ENCODE results near the gene UBE2I. TPM values are rescaled to one million over a fixed set of nuclear protein-coding genes. Genes with fewer than 3 reads are reported as not detected.
A peak's percentile ranks its signal among the peaks of the same experiment; 100 is the strongest.
"Not testable (repeated sequence)": the region's sequence is repeated elsewhere in the genome, so short reads cannot be mapped to it uniquely, and the experiment has no call there.

UBE2I gene
- total and polyA plus RNA-seq, 3 donors from 2014 or later = 116 to 143 (median 127) TPM

GRCh38 chr16:1293921-1294656, 15.3 kb upstream of the UBE2I start:
- no peak overlapping the region for H3K4me3 ChIP-seq
- H3K9me3 ChIP-seq = no peaks in the 10 kb centered on the region
- peak overlapping the region in 1 of 2 donors; percentile 48 for H3K27ac ChIP-seq
- no peaks in the 10 kb centered on the region for H3K27me3 ChIP-seq
- TF ChIP-seq, protein P1, sequence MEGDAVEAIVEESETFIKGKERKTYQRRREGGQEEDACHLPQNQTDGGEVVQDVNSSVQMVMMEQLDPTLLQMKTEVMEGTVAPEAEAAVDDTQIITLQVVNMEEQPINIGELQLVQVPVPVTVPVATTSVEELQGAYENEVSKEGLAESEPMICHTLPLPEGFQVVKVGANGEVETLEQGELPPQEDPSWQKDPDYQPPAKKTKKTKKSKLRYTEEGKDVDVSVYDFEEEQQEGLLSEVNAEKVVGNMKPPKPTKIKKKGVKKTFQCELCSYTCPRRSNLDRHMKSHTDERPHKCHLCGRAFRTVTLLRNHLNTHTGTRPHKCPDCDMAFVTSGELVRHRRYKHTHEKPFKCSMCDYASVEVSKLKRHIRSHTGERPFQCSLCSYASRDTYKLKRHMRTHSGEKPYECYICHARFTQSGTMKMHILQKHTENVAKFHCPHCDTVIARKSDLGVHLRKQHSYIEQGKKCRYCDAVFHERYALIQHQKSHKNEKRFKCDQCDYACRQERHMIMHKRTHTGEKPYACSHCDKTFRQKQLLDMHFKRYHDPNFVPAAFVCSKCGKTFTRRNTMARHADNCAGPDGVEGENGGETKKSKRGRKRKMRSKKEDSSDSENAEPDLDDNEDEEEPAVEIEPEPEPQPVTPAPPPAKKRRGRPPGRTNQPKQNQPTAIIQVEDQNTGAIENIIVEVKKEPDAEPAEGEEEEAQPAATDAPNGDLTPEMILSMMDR (IDR thresholded peaks at IDR 0.05) = no peak
- TF ChIP-seq POLR2A (IDR thresholded peaks at IDR 0.05) = no peak
- H3K36me3 ChIP-seq (ENCODE audit: low read depth, missing control alignments) = no peaks in the 10 kb centered on the region
- DNase-seq = no peak
- H3K4me1 ChIP-seq = peaks cover 3% of the 10 kb centered on the region
- intact Hi-C loops (cut with DNase I; ENCODE audit: low total_unique reads) = no loop called here
- 49 to 61% methylated on average over 11 of the region's 11 CpGs for WGBS, 2 donors

DNA sequence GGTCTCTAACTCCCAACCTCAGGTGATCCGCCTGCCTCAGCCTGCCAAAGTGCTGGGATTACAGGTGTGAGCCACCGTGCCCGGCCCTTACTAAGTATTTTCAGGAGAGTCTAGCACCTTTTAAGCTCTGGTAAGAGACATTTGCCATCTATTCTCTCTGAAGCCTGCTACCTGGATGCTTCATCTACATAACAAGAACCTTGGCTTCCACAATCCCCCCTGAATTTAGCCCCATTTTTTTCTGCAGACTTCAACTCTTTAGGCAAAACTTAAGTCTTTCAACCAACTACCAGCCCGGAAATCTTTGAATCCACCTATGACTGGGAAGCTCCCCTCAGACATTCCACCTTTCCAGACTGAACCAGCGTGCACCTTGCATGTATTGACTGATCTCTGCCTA, 14.0 kb upstream of the UBE2I start:
- Histone ChIP-seq H3K27me3 (no peaks in the 10 kb centered on the region), H3K4me3 (no peak overlapping the region), H3K4me1 (peaks cover 3% of the 10 kb centered on the region), H3K9me3 (no peaks in the 10 kb centered on the region), H3K36me3 (ENCODE audit: low read depth, missing control alignments) (no peaks in the 10 kb centered on the region), H3K27ac (no peak overlapping the region)
- intact Hi-C loops (cut with DNase I; ENCODE audit: low total_unique reads) = no loop called here
- no peak for DNase-seq
- WGBS, 2 donors = 64 to 70% methylated on average over 5 of the region's 5 CpGs
- TF ChIP-seq, protein P1 (IDR thresholded peaks at IDR 0.05) = no peak
- TF ChIP-seq POLR2A (IDR thresholded peaks at IDR 0.05) = no peak

GRCh38 chr16:1296688-1297017, 12.8 kb upstream of the UBE2I start:
- H3K27me3 ChIP-seq = not testable (repeated sequence)
- WGBS, 2 donors = 87 to 91% methylated on average over 8 of the region's 8 CpGs

DNA sequence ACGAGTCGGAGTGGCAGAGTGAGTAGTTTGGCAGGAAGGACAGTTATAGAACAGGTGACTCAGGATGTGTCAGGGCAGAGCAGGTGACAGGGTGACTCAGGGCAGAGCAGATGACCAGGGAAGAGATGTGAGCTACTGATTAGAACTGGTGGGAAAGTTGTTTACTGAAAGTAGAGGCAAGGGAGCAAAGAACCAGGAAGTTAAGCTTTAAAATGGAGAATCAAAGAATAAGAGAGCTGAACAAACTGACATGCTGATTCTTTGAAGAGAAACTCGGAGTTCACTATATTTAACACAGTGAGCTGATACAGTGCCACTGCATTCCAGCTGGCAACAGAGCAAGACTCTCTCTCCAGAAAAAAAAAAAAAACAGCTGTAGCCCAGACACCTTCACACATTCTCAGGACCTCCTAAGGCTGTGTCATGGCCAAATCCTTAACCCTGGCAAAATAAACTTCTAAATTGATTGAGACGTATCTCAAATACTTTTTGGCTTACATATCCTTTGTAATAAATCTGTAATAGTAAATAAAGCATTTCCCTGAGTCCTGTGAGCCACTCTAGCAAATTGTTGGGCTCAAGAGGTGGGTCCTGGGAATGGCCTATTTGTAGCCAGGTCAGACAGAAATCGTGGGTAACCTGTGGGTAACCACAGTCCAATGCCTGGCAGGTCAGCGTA, 12.3 kb upstream of the UBE2I start:
- no peak overlapping the region for H3K27ac ChIP-seq
- H3K9me3 ChIP-seq = no peaks in the 10 kb centered on the region
- intact Hi-C loops (cut with DNase I; ENCODE audit: low total_unique reads) = no loop called here
- TF ChIP-seq, protein P1 (IDR thresholded peaks at IDR 0.05) = no peak
- no peak for TF ChIP-seq POLR2A (IDR thresholded peaks at IDR 0.05)
- 59 to 68% methylated on average over 6 of the region's 6 CpGs for WGBS, 2 donors
- no peak overlapping the region for H3K4me3 ChIP-seq
- DNase-seq = no peak
- H3K36me3 ChIP-seq (ENCODE audit: low read depth, missing control alignments) = no peaks in the 10 kb centered on the region
- no peaks in the 10 kb centered on the region for H3K27me3 ChIP-seq
- no peaks in the 10 kb centered on the region for H3K4me1 ChIP-seq

More at GRCh38 chr16:1296688-1297017, 12.8 kb upstream of the UBE2I start:
- H3K9me3 ChIP-seq; H3K4me1 ChIP-seq; H3K27ac ChIP-seq; H3K4me3 ChIP-seq; intact Hi-C loops (cut with DNase I; ENCODE audit: low total_unique reads); DNase-seq; H3K36me3 ChIP-seq (ENCODE audit: low read depth, missing control alignments): not testable (repeated sequence)

GRCh38 chr16:1298406-1298805, 11.0 kb upstream of the UBE2I start:
- no peak overlapping the region for H3K4me3 ChIP-seq

More at GRCh38 chr16:1298406-1298805, 11.0 kb upstream of the UBE2I start:
- no peaks in the 10 kb centered on the region for H3K36me3 ChIP-seq (ENCODE audit: low read depth, missing control alignments)
- no peaks in the 10 kb centered on the region for H3K9me3 ChIP-seq
- no peak overlapping the region for H3K27ac ChIP-seq
- TF ChIP-seq, protein P1 (IDR thresholded peaks at IDR 0.05) = no peak
- no peak for TF ChIP-seq POLR2A (IDR thresholded peaks at IDR 0.05)
- H3K27me3 ChIP-seq = no peaks in the 10 kb centered on the region
- intact Hi-C loops (cut with DNase I; ENCODE audit: low total_unique reads) = no loop called here
- 88 to 94% methylated on average over 13 to 14 of the region's 14 CpGs for WGBS, 2 donors
- no peak for DNase-seq
- H3K4me1 ChIP-seq = no peaks in the 10 kb centered on the region
